Keratinocyte (primary cell): Measurements from ENCODE around the gene WBP1L.
"Not testable (repeated sequence)": the region's sequence is repeated elsewhere in the genome, so short reads cannot be mapped to it uniquely, and the experiment has no call there.

ENCODE experiments used
- CTCF ChIP-seq, 3 experiments: IDR thresholded peaks in 1 of 3; conservative IDR thresholded peaks in 1 of 3; optimal IDR thresholded peaks in 1 of 3; 2 replicates in 2 of 3; 3 replicates in 1 of 3; pipeline versions ENCODE3 to v1.5.1; 2011; ENCODE audit warnings: low read length in 3 of 3, mild to moderate bottlenecking in 3 of 3, moderate library complexity in 2 of 3, control low read depth in 1 of 3, inconsistent platforms in 1 of 3; ENCODE audit not compliant: insufficient read depth in 2 of 3; ENCODE audit errors: extremely low read depth in 1 of 3
- EZH2 ChIP-seq: IDR thresholded peaks from one replicate; pipeline ENCODE4 v1.6.1; 2012; ENCODE audit warnings: inconsistent platforms, mild to moderate bottlenecking, low read length, moderate library complexity

GRCh38 chr10:102742313-102742712 is 1.4 kb upstream of the WBP1L start:
- TF ChIP-seq CTCF (optimal IDR thresholded peaks at IDR 0.05 in 1 of 3, IDR thresholded peaks at IDR 0.05 in 1 of 3, conservative IDR thresholded peaks at IDR 0.05 in 1 of 3; ENCODE audit: extremely low read depth in 1 of 3, insufficient read depth in 2 of 3, low read length in 3 of 3); EZH2: not testable (repeated sequence)
